ENCODE measurements around the gene CCR4. TPM values are rescaled to one million over a fixed set of nuclear protein-coding genes. Genes with fewer than 3 reads are reported as not detected.

Gene CCR4
- total and polyA plus RNA-seq, 10 of the 15 experiments (the other 5 are each of a cell fraction or from before 2014, with no cell fraction given): 0.41 to 12.4 (median 5.3) TPM

DNA sequence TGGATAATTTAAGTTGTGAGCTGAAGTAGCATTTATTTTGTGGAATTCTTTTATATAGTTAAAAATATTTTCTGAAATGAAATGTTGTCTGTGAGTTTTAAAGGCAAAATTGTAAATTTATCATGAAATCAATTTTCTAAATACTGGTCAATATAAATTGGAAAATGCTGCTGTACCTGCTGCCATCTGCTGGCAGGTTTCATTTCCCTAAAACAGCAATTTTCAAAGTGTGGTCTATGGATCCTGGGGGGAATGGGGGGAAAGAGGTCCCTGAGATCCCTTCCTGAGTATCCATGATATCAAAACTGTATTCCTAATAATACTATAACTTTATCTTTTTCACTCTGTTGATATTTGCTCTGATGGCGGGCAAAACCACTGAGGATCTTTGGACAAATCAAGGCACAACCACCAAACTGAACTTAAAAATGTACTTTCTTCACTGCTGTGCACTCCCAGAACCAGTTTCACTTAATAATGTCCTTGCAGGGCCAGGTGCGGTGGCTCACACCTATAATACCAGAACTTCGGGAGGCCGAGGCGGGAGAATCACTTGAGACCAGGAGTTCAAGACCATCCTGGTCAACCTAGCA is 17.2 kb upstream of the CCR4 start (continued):
- TF ChIP-seq, protein P1, sequence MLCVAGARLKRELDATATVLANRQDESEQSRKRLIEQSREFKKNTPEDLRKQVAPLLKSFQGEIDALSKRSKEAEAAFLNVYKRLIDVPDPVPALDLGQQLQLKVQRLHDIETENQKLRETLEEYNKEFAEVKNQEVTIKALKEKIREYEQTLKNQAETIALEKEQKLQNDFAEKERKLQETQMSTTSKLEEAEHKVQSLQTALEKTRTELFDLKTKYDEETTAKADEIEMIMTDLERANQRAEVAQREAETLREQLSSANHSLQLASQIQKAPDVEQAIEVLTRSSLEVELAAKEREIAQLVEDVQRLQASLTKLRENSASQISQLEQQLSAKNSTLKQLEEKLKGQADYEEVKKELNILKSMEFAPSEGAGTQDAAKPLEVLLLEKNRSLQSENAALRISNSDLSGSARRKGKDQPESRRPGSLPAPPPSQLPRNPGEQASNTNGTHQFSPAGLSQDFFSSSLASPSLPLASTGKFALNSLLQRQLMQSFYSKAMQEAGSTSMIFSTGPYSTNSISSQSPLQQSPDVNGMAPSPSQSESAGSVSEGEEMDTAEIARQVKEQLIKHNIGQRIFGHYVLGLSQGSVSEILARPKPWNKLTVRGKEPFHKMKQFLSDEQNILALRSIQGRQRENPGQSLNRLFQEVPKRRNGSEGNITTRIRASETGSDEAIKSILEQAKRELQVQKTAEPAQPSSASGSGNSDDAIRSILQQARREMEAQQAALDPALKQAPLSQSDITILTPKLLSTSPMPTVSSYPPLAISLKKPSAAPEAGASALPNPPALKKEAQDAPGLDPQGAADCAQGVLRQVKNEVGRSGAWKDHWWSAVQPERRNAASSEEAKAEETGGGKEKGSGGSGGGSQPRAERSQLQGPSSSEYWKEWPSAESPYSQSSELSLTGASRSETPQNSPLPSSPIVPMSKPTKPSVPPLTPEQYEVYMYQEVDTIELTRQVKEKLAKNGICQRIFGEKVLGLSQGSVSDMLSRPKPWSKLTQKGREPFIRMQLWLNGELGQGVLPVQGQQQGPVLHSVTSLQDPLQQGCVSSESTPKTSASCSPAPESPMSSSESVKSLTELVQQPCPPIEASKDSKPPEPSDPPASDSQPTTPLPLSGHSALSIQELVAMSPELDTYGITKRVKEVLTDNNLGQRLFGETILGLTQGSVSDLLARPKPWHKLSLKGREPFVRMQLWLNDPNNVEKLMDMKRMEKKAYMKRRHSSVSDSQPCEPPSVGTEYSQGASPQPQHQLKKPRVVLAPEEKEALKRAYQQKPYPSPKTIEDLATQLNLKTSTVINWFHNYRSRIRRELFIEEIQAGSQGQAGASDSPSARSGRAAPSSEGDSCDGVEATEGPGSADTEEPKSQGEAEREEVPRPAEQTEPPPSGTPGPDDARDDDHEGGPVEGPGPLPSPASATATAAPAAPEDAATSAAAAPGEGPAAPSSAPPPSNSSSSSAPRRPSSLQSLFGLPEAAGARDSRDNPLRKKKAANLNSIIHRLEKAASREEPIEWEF (IDR thresholded peaks at IDR 0.05; ENCODE audit: insufficient replicate concordance, low read depth, low read length): peak; percentile 67
- no peak for TF ChIP-seq FOS (IDR thresholded peaks at IDR 0.05; ENCODE audit: borderline replicate concordance, extremely low read depth, insufficient read length)
- no peak for TF ChIP-seq MAX (IDR thresholded peaks at IDR 0.05; ENCODE audit: low read depth, low read length)
- TF ChIP-seq RAD21 (IDR thresholded peaks at IDR 0.05; ENCODE audit: insufficient read depth, low read depth, low read length): peak; percentile 80
- TF ChIP-seq SPI1 (IDR thresholded peaks at IDR 0.05; ENCODE audit: borderline replicate concordance, insufficient read depth, low read depth, low read length): peak; percentile 48; the same call in 1 of the 2 replicates
- TF ChIP-seq CTCF (IDR thresholded peaks at IDR 0.05 in 2 of 3, conservative IDR thresholded peaks at IDR 0.05 in 1 of 3; ENCODE audit: control insufficient read depth in 2 of 3, extremely low read depth in 1 of 3, insufficient read depth in 1 of 3, low read depth in 3 of 3, low read length in 3 of 3): peak; percentile 59 to 73 (median 70)
- TF ChIP-seq, protein P2, sequence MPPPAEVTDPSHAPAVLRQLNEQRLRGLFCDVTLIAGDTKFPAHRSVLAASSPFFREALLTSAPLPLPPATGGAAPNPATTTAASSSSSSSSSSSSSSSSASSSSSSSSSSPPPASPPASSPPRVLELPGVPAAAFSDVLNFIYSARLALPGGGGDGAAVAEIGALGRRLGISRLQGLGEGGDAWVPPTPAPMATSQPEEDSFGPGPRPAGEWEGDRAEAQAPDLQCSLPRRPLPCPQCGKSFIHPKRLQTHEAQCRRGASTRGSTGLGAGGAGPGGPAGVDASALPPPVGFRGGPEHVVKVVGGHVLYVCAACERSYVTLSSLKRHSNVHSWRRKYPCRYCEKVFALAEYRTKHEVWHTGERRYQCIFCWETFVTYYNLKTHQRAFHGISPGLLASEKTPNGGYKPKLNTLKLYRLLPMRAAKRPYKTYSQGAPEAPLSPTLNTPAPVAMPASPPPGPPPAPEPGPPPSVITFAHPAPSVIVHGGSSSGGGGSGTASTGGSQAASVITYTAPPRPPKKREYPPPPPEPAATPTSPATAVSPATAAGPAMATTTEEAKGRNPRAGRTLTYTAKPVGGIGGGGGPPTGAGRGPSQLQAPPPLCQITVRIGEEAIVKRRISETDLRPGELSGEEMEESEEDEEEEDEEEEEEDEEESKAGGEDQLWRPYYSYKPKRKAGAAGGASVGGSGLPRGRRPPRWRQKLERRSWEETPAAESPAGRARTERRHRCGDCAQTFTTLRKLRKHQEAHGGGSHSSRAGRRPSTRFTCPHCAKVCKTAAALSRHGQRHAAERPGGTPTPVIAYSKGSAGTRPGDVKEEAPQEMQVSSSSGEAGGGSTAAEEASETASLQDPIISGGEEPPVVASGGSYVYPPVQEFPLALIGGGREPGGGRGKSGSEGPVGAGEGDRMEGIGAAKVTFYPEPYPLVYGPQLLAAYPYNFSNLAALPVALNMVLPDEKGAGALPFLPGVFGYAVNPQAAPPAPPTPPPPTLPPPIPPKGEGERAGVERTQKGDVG (CRISPR knock-in tag; IDR thresholded peaks at IDR 0.05): no peak
- TF ChIP-seq NR2C1 (IDR thresholded peaks at IDR 0.05): no peak

All from GM12878 (cell line).